ENCODE data around the gene SLC5A5.

Gene SLC5A5

DNA sequence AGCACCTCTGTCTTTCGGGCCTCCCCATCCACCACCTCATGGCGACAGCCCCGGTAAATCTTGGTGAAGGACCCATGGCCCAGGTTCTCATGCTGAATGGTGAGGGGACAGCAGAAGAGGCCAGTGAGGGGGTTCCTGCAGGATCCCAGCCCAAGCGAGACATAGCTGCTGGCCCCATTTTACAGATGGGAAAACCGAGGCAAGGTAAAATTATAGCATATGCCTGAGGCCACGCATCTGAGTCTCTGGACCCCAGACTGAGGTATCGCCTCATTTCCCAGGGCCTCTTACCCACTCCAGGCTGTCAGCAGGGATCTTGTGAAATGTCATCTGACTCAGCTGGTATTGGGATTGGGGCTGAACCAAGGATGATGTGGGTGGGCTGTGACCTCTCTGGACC, 33.8 kb upstream of the SLC5A5 start:
- Histone ChIP-seq H3K4me1 (ENCODE audit: control insufficient read depth, insufficient read depth, low read length) (peaks cover 10% of the 10 kb centered on the region), H3K9me3 (ENCODE audit: control insufficient read depth, low read length) (no peaks in the 10 kb centered on the region), H3K27me3 (replicated peaks; ENCODE audit: control insufficient read depth, insufficient read depth, low read length) (peaks cover 7% of the 10 kb centered on the region), H3K9ac (ENCODE audit: low read length) (no peak overlapping the region), H3K36me3 (ENCODE audit: control insufficient read depth, insufficient read depth, low read length, severe bottlenecking) (peaks cover 6% of the 10 kb centered on the region), H3K4me3 (ENCODE audit: low read length) (no peak overlapping the region)
- DNase-seq (ENCODE audit: low read depth), result no peak

DNA sequence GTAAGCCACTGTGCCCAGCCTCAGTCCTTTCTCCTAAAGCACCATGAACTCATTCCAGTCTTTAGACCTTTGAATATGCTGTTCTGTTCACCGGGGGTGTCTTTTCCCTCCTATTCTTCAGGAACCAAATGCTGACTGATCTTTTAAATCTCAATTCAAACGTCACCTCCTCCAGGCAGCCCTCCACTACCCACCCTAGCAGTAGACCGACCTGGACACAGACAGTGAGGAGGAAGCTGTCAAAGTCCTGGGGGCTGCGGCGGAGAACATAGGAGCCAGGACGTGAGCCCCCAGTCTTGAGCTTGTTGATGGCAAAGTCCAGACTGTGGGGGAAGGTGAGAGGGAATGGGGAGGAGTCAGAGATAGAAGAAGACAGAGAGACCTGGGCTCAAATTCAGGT, 31.7 kb upstream of the SLC5A5 start:
- Histone ChIP-seq H3K9me3 (ENCODE audit: control insufficient read depth, low read length) (no peaks in the 10 kb centered on the region), H3K36me3 (ENCODE audit: control insufficient read depth, insufficient read depth, low read length, severe bottlenecking) (peaks cover 6% of the 10 kb centered on the region), H3K4me3 (ENCODE audit: low read length) (no peak overlapping the region), H3K27me3 (replicated peaks; ENCODE audit: control insufficient read depth, insufficient read depth, low read length) (peaks cover 7% of the 10 kb centered on the region), H3K4me1 (ENCODE audit: control insufficient read depth, insufficient read depth, low read length) (peaks cover 10% of the 10 kb centered on the region), H3K9ac (ENCODE audit: low read length) (no peak overlapping the region)
- DNase-seq (ENCODE audit: low read depth), result no peak

DNA sequence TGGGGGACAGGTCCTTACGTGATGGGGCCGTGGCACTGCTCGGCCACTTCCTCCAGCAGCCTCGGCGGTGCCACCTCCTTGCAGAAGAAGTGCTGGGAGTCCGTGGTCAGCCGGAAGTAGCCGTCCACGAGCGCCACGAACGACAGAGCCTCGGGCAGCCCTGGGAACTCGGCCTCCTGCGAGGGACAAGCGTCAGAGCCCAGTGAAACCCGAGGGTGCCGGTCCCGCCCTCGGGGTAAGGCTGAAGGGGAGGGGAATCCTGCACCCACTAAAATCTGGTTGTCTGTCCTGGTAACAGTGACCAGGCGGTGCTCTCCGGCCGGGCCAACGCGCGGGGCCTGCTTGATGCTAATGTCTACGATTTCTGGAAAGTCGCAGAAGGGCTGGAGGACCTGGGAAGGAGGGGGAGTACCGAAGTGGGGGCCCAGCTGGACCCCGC, 30.4 kb upstream of the SLC5A5 start:
- Histone ChIP-seq H3K27me3 (replicated peaks; ENCODE audit: control insufficient read depth, insufficient read depth, low read length) (peaks cover 7% of the 10 kb centered on the region), H3K9me3 (ENCODE audit: control insufficient read depth, low read length) (no peaks in the 10 kb centered on the region), H3K9ac (ENCODE audit: low read length) (no peak overlapping the region), H3K4me3 (ENCODE audit: low read length) (no peak overlapping the region), H3K4me1 (ENCODE audit: control insufficient read depth, insufficient read depth, low read length) (peaks cover 10% of the 10 kb centered on the region), H3K36me3 (ENCODE audit: control insufficient read depth, insufficient read depth, low read length, severe bottlenecking) (peaks cover 6% of the 10 kb centered on the region)
- no peak for DNase-seq (ENCODE audit: low read depth)

DNA sequence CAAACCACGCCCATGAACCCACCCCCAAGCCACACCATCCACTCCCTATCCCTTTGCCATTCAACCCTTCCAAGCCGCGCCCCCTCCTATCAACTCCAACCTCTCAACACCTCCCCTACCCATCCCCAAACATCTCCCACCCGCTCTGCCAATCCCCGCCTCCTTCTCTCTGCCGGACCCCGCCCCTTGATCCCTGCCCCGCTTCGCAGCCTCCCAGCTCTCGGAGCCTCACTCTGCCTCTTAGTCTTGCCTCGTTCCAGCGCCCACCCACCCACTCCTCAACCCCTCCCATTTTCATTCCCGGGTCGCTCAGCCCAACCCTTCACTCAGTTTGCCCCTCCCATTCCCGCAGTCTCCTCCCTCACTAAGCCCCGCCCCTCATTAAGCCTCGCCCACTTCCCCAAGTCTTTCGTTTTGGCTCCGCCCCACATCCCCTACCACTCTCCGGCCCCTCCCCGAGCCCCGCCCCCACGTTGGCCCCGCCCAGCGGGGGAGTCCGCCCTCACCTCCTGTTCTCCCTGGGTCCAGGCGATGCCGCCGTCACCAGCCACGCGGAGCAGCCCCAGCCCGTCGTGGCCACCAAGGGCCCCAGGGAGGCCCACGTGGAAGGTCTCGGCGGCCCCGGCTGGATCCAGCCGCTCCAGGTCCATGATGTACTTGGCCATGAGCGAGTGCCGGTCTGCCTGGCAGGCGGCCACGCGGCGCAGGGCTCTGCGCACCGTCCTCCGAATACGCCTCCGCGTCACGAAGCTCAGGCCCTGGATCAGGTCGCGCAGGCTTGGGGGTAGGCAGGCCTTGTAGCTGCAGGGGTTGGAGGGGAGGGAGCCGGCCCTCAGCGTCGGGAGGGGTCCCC, 29.7 kb upstream of the SLC5A5 start:
- Histone ChIP-seq H3K9ac (ENCODE audit: low read length) (peak overlapping the region; percentile 49), H3K27me3 (replicated peaks; ENCODE audit: control insufficient read depth, insufficient read depth, low read length) (peaks cover 7% of the 10 kb centered on the region), H3K36me3 (ENCODE audit: control insufficient read depth, insufficient read depth, low read length, severe bottlenecking) (peaks cover 6% of the 10 kb centered on the region), H3K9me3 (ENCODE audit: control insufficient read depth, low read length) (no peaks in the 10 kb centered on the region), H3K4me3 (ENCODE audit: low read length) (peak overlapping the region; percentile 58), H3K4me1 (ENCODE audit: control insufficient read depth, insufficient read depth, low read length) (peaks cover 10% of the 10 kb centered on the region)
- DNase-seq (ENCODE audit: low read depth), result peak; percentile 56

DNA sequence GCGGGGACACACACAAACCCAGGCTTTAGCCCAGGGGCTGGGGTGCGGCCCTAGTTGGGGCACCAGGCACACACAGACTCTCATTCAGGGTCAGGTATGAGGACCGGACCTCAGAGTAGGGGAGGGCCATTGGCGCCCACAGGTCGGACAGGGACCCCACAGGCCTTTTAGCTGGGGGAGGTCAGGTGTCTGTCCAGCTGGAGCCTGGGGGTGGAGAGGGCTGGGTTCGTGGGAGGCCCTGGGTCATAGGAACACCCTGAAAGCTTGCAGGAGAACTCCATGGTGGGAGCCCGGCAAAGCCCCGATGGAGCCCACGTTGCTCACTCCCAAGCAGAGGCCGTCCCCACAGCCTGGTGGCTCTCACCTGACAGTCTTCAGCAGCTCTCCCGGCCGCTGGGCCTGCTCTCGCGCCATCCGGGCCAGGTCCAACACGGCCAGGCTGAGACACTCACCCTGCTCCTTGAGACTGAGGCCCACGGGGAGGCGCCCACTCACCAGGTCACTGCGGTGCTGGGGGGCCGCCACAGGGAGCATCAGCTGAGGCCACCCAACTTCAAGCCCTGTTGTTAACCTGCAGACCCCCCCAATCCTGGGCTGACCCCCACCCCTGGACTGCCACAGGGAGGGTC, 29.0 kb upstream of the SLC5A5 start:
- Histone ChIP-seq H3K36me3 (ENCODE audit: control insufficient read depth, insufficient read depth, low read length, severe bottlenecking) (peaks cover 4% of the 10 kb centered on the region), H3K9ac (ENCODE audit: low read length) (peak overlapping the region; percentile 49), H3K4me3 (ENCODE audit: low read length) (peak overlapping the region; percentile 58), H3K27me3 (replicated peaks; ENCODE audit: control insufficient read depth, insufficient read depth, low read length) (peaks cover 7% of the 10 kb centered on the region), H3K9me3 (ENCODE audit: control insufficient read depth, low read length) (no peaks in the 10 kb centered on the region), H3K4me1 (ENCODE audit: control insufficient read depth, insufficient read depth, low read length) (peaks cover 10% of the 10 kb centered on the region)
- no peak for DNase-seq (ENCODE audit: low read depth)

DNA sequence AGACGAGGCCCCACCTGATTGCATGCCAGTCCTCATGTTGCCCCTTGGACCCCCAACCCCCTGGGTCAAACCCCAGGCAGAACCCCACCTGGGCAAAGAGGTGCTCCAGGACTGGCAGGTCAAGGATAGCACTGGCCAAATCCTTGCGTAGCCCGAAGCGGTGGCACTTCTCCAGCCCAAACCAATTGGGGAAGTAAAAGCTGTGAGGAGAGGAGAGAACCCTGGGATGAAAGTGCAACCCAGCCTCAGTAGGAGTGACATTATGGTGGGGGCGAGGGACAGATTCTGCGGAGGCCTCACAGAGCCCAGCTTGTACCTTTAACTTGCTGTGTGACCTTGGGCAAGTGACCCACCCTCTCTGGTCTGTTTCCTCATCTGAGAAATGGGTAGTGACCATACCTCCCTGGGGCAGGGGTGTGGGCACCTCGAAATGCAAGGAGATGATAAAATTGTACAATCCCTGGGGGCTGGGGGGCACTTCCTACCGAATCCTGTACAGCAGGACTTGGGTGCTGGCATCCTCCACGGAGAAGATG, 28.4 kb upstream of the SLC5A5 start:
- peaks cover 7% of the 10 kb centered on the region for H3K27me3 ChIP-seq (replicated peaks; ENCODE audit: control insufficient read depth, insufficient read depth, low read length)
- DNase-seq (ENCODE audit: low read depth), result no peak
- no peaks in the 10 kb centered on the region for H3K36me3 ChIP-seq (ENCODE audit: control insufficient read depth, insufficient read depth, low read length, severe bottlenecking)
- no peak overlapping the region for H3K4me3 ChIP-seq (ENCODE audit: low read length)
- H3K9ac ChIP-seq (ENCODE audit: low read length), result no peak overlapping the region
- H3K4me1 ChIP-seq (ENCODE audit: control insufficient read depth, insufficient read depth, low read length), result peaks cover 10% of the 10 kb centered on the region
- H3K9me3 ChIP-seq (ENCODE audit: control insufficient read depth, low read length), result no peaks in the 10 kb centered on the region

DNA sequence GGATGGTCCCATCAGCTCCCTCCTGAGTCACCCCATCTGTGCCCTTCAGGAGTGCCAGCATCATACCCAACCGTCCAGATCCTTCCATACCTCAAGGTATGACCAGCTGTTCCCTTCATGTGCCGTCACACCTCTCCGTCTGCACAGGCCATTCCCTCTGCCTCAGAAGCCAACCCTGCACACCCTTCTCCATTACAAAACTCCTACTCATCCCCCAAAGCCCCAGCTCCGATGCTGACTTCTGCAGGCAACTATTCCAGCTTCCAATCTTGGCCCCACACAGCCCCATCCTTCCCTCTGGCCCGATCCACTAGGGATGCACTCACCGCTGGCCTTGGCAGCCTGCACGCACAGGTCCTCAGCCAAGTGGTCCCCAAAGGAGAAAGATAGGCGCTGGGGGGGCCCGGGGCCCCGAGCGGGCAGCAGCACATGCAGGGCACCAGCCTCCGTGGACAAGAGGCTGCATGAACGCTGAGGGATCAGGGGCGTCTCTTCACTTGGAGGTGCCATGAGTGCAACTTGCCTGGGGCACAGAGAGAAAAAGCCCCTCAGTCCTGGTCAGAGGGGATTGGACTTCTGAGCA, 27.7 kb upstream of the SLC5A5 start:
- H3K4me3 ChIP-seq (ENCODE audit: low read length), result no peak overlapping the region
- H3K36me3 ChIP-seq (ENCODE audit: control insufficient read depth, insufficient read depth, low read length, severe bottlenecking), result no peaks in the 10 kb centered on the region
- DNase-seq (ENCODE audit: low read depth), result no peak

DNA sequence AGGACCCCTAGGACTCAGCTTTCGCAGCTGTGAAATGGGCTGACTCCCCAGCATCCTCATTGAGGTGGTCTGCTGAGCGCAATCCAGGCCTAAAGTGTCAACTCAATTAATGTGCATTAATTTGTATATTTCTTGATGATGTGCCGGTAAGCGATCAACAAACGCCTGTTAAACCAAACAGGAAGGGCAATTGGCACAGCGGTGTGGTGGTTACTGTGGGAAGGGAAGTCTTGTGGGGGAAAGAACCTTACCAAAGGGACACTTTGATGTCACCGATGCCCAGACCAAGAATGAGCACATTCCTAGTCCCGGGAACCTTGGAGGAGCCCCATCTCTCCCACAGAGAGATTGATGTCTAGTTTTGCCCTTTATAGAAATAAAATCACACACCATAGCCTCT, 25.6 kb upstream of the SLC5A5 start:
- Histone ChIP-seq H3K4me1 (ENCODE audit: control insufficient read depth, insufficient read depth, low read length) (peaks cover 15% of the 10 kb centered on the region), H3K36me3 (ENCODE audit: control insufficient read depth, insufficient read depth, low read length, severe bottlenecking) (no peaks in the 10 kb centered on the region), H3K9ac (ENCODE audit: low read length) (no peak overlapping the region), H3K9me3 (ENCODE audit: control insufficient read depth, low read length) (no peaks in the 10 kb centered on the region), H3K27me3 (replicated peaks; ENCODE audit: control insufficient read depth, insufficient read depth, low read length) (peaks cover 3% of the 10 kb centered on the region), H3K4me3 (ENCODE audit: low read length) (no peak overlapping the region)
- DNase-seq (ENCODE audit: low read depth), result no peak

More for the DNA sequence above, 27.7 kb upstream of the SLC5A5 start:
- no peak overlapping the region for H3K9ac ChIP-seq (ENCODE audit: low read length)
- H3K27me3 ChIP-seq (replicated peaks; ENCODE audit: control insufficient read depth, insufficient read depth, low read length), result peaks cover 7% of the 10 kb centered on the region
- H3K4me1 ChIP-seq (ENCODE audit: control insufficient read depth, insufficient read depth, low read length), result peaks cover 10% of the 10 kb centered on the region
- no peaks in the 10 kb centered on the region for H3K9me3 ChIP-seq (ENCODE audit: control insufficient read depth, low read length)

DNA sequence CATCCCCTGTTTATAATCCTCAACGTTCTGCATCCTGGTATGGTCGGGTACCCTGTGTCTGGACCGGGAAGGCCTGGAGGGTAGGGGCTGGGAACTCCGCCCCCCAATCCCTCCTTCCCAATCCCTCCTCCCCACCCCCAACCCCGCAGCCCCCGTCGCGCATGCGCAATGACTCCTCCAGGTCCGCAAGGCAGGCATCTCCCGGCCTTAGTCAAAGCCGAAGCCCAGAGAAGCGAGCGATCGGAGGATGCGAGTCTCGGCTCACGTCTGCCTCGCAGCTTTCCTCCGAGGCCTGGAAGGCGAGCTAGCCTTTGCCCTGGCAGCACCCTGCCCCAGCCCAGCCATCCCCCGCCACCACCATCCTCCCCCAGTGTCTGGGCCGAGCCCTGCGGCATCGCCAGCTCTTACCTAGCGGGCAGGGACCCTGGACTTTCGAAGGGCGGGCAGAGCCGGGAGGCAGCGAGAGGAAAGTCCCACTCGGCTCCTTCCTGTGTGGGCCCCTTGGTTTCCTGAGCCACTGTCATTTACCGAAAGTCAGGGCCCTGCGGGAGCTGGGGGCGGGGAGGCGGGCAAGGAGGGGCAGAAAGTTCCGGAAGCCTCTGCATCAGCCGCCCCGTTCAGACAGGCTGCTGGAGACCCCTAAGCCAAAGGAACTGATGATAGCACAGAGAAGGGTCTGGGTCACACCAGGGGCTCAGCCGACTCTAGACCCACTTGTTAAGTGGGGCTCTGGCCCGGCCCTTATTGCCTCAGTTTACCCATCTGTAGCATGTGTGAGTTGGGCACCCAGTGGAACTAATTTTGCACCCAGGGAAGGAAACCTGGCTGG, 24.0 kb upstream of the SLC5A5 start, which contains the start of gene JAK3:
JAK3 (minus strand) TSS at position 445 of the 829 bp plus-strand sequence. CDS start 3,565 bp downstream, outside the sequence.
- no peaks in the 10 kb centered on the region for H3K36me3 ChIP-seq (ENCODE audit: control insufficient read depth, insufficient read depth, low read length, severe bottlenecking)
- no peaks in the 10 kb centered on the region for H3K9me3 ChIP-seq (ENCODE audit: control insufficient read depth, low read length)
- DNase-seq (ENCODE audit: low read depth), result peak; percentile 89
- no peaks in the 10 kb centered on the region for H3K27me3 ChIP-seq (replicated peaks; ENCODE audit: control insufficient read depth, insufficient read depth, low read length)
- H3K9ac ChIP-seq (ENCODE audit: low read length), result peak within 1 kb of the TSS; percentile 68
- H3K4me3 ChIP-seq (ENCODE audit: low read length), result peak within 1 kb of the TSS; percentile 61
- peaks cover 8% of the 10 kb centered on the region for H3K4me1 ChIP-seq (ENCODE audit: control insufficient read depth, insufficient read depth, low read length)

DNA sequence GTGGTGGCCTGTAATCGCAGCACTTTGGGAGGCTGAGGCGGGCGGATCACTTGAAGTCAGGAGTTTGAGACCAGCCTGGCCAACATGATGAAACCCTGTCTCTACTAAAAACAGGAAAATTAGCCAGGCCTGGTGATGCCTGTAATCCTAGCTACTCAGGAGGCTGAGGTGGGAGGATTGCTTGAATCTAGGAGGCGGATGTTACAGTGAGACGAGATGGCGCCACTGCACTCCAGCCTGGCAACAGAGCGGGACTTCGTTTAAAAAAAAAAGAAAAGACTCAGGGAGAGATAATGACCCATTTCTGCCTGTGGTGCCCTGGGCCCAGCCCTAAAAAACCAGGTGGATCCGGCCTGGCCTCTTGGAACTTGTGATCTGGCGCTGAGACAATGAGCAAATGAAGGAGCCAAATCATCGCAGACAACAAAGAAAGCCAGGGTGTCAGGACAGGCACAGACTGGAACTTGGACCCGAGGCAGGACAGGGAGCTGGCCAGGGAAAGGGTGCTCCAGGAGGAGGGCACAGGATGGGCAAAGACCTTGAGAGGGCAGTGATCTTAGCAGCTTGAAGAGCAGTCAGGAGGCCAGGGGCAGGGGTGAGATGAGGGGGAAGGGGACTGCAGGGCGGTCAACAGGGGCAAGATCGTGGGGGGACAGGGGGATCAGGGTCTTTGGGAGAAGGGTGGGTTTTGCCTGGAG, 23.0 kb upstream of the SLC5A5 start:
- peaks cover 8% of the 10 kb centered on the region for H3K4me1 ChIP-seq (ENCODE audit: control insufficient read depth, insufficient read depth, low read length)
- DNase-seq (ENCODE audit: low read depth), result no peak
- H3K4me3 ChIP-seq (ENCODE audit: low read length), result no peak overlapping the region
- H3K9ac ChIP-seq (ENCODE audit: low read length), result no peak overlapping the region
- no peaks in the 10 kb centered on the region for H3K27me3 ChIP-seq (replicated peaks; ENCODE audit: control insufficient read depth, insufficient read depth, low read length)
- H3K9me3 ChIP-seq (ENCODE audit: control insufficient read depth, low read length), result no peaks in the 10 kb centered on the region
- no peaks in the 10 kb centered on the region for H3K36me3 ChIP-seq (ENCODE audit: control insufficient read depth, insufficient read depth, low read length, severe bottlenecking)
